ENCODE data around the gene ZFR2.

ZFR2 gene

GRCh38 chr19:3849787-3850186 lies 19.1 kb downstream of the ZFR2 start:
- DNase-seq (ENCODE audit: low spot score): no peak
- no peak for TF ChIP-seq CTCF (IDR thresholded peaks at IDR 0.05; ENCODE audit: borderline replicate concordance, control extremely low read depth, extremely low read depth, insufficient read depth, missing control alignments)
- in situ Hi-C loops (cut with MboI; ENCODE audit: low sequenced_read_pairs, unreplicated experiment): no loop called here

GRCh38 chr19:3849092-3849491 lies 19.7 kb downstream of the ZFR2 start:
- in situ Hi-C loops (cut with MboI; ENCODE audit: low sequenced_read_pairs, unreplicated experiment): no loop called here
- no peak for DNase-seq (ENCODE audit: low spot score)
- no peak for TF ChIP-seq CTCF (IDR thresholded peaks at IDR 0.05; ENCODE audit: borderline replicate concordance, control extremely low read depth, extremely low read depth, insufficient read depth, missing control alignments)

- no peak for TF ChIP-seq CTCF (IDR thresholded peaks at IDR 0.05; ENCODE audit: borderline replicate concordance, control extremely low read depth, extremely low read depth, insufficient read depth, missing control alignments)
- no peak for DNase-seq (ENCODE audit: low spot score)
- in situ Hi-C loops (cut with MboI; ENCODE audit: low sequenced_read_pairs, unreplicated experiment): no loop called here
These were observed 24.2 kb downstream of the ZFR2 start for GRCh38 chr19:3844596-3844995.

- in situ Hi-C loops (cut with MboI; ENCODE audit: low sequenced_read_pairs, unreplicated experiment): no loop called here
- TF ChIP-seq CTCF (IDR thresholded peaks at IDR 0.05; ENCODE audit: borderline replicate concordance, control extremely low read depth, extremely low read depth, insufficient read depth, missing control alignments): no peak
- DNase-seq (ENCODE audit: low spot score): no peak
These were observed 25.9 kb downstream of the ZFR2 start for GRCh38 chr19:3842948-3843347.

GRCh38 chr19:3840804-3841203 lies 28.0 kb downstream of the ZFR2 start:
- no peak for DNase-seq (ENCODE audit: low spot score)
- in situ Hi-C loops (cut with MboI; ENCODE audit: low sequenced_read_pairs, unreplicated experiment): no loop called here
- no peak for TF ChIP-seq CTCF (IDR thresholded peaks at IDR 0.05; ENCODE audit: borderline replicate concordance, control extremely low read depth, extremely low read depth, insufficient read depth, missing control alignments)

GRCh38 chr19:3839941-3840340 lies 28.9 kb downstream of the ZFR2 start:
- no peak for DNase-seq (ENCODE audit: low spot score)
- TF ChIP-seq CTCF (IDR thresholded peaks at IDR 0.05; ENCODE audit: borderline replicate concordance, control extremely low read depth, extremely low read depth, insufficient read depth, missing control alignments): no peak
- in situ Hi-C loops (cut with MboI; ENCODE audit: low sequenced_read_pairs, unreplicated experiment): no loop called here

- DNase-seq (ENCODE audit: low spot score): no peak
- in situ Hi-C loops (cut with MboI; ENCODE audit: low sequenced_read_pairs, unreplicated experiment): no loop called here
- TF ChIP-seq CTCF (IDR thresholded peaks at IDR 0.05; ENCODE audit: borderline replicate concordance, control extremely low read depth, extremely low read depth, insufficient read depth, missing control alignments): no peak
These were observed 30.2 kb downstream of the ZFR2 start for GRCh38 chr19:3838661-3839060.
